Right lobe of liver (tissue), 6 donors: ENCODE results near the gene SLC35C1. TPM values are rescaled to one million over a fixed set of nuclear protein-coding genes. Genes with fewer than 3 reads are reported as not detected.
A peak's percentile ranks its signal among the peaks of the same experiment; 100 is the strongest.

Experiments
- ATAC-seq, 4 donors: fragments of 200-7000 bp; cut with Tn5 transposase; one replicate each; pipeline ENCODE4 v1.9.1; 2020; ENCODE audit warnings: mild to moderate bottlenecking in 4 of 4, moderate library complexity in 4 of 4
- DNase-seq, 3 donors: peaks; one replicate each; pipeline ENCODE4 v3.0.0-alpha.2; 2020
- H3K27ac ChIP-seq, 3 donors: fragments of 200-600 bp; one replicate each; pipeline ENCODE4 v1.8.0; 2022
- H3K27me3 ChIP-seq, 2 donors: fragments of 200-600 bp; one replicate each; pipeline ENCODE4 v1.8.0; 2022
- H3K36me3 ChIP-seq, 4 donors: fragments of 200-600 bp; sonication (generic) in 1 of 4; one replicate each; pipeline versions ENCODE4 v1.5.1 to v1.8.0; 2017 to 2022; ENCODE audit warnings: control low read depth in 1 of 4
- H3K4me1 ChIP-seq, 4 donors: fragments of 200-600 bp; sonication (generic) in 1 of 4; one replicate each; pipeline versions ENCODE4 v1.5.1 to v1.8.0; 2017 to 2022; ENCODE audit warnings: control low read depth in 1 of 4
- H3K4me3 ChIP-seq, 3 donors: fragments of 200-600 bp; one replicate each; pipeline ENCODE4 v1.8.0; 2022
- H3K9me3 ChIP-seq, 4 donors: fragments of 200-600 bp; sonication (generic) in 1 of 4; one replicate each; pipeline versions ENCODE4 v1.5.1 to v1.8.0; 2017 to 2022; ENCODE audit warnings: control low read depth in 1 of 4
- CTCF ChIP-seq, 4 donors: fragments of 200-600 bp in 3 of 4; fragments of 450-650 bp in 1 of 4; IDR thresholded peaks; one replicate each; pipeline versions ENCODE4 v1.5.1 to v1.8.0; 2016 to 2022; ENCODE audit warnings: antibody characterized with exemption in 4 of 4, mild to moderate bottlenecking in 2 of 4
- POLR2A ChIP-seq: fragments of 450-650 bp; IDR thresholded peaks from one replicate; pipeline ENCODE4 v1.6.1; 2017; ENCODE audit warnings: antibody characterized with exemption, mild to moderate bottlenecking
- WGBS: methylation state at CpG from one replicate; pipeline ENCODE4 v1.1.6; 2018; ENCODE audit warnings: low coverage, low lambda C conversion rate; ENCODE audit not compliant: insufficient coverage; ENCODE audit errors: missing lambda C conversion rate; 5-methylcytosine and 5-hydroxymethylcytosine counted together
- intact Hi-C, 2 donors: fragments of 100-400 bp; cut with DNase I; formaldehyde crosslinking; loops; one replicate each; pipeline versions ENCODE4 v1.11.2 to v1.14.1; 2022
- total RNA-seq, 6 experiments: library from RNA; depleted of rRNA in 2 of 6; stranded (reverse); fragments of >200 nt in 2 of 6; fragmentation: NEBNext Ultra II Directional in 3 of 6; extraction: Animal tissue kit (Norgen Biotek cat#: 25700) in 3 of 6; gene quantifications; one replicate each; pipeline versions ENCODE4 v1.1.0 to v1.2.4, GENCODE V29; 2016 to 2023
- donor health status: DM: no; HTN: yes; CAD: no.
- donor health status: DM: no; HTN: no; CAD: no.
- donor health status: DM: no; HTN: no; CAD: no.
- donor health status: DM: no; HTN: yes; CAD: no.
- donor health status: DM: no; HTN: yes; CAD: no.

The SLC35C1 gene
- total RNA-seq, 6 experiments from 2014 or later, result 11.6 to 134 (median 83.9) TPM

DNA sequence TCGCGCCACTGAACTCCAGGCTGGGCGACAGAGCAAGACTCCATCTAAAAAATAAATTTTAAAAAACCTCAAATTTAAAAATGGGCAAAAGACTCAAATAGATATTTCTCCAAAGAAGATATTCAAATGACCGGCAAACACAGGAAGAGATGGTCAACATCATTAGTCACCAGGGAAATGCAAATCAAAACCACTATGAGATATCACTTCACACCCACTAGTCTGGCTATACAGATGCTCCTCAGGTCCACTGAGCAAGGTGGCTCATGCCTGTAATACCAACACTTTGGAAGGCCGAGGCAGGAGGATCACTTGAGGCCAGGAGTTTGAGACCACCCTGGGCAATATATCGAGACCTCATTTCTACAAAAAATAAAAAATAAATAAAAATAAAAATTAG is 43.3 kb upstream of the SLC35C1 start:
- Histone ChIP-seq H3K4me1 (no peaks in the 10 kb centered on the region), H3K4me3 (no peak overlapping the region), H3K9me3 (no peaks in the 10 kb centered on the region), H3K27me3 (no peaks in the 10 kb centered on the region), H3K36me3 (no peaks in the 10 kb centered on the region), H3K27ac (no peak overlapping the region)
- TF ChIP-seq CTCF (IDR thresholded peaks at IDR 0.05) (no peak), POLR2A (no peak)
- no peak for ATAC-seq
- intact Hi-C loops, result no loop called here
- 89% methylated on average over 6 of the region's 6 CpGs for WGBS
- no peak for DNase-seq

- intact Hi-C loops, result no loop called here
- DNase-seq (no peak), ATAC-seq (no peak)
- Histone ChIP-seq H3K4me1 (no peaks in the 10 kb centered on the region), H3K4me3 (no peak overlapping the region), H3K9me3 (no peaks in the 10 kb centered on the region), H3K27ac (no peak overlapping the region), H3K36me3 (no peaks in the 10 kb centered on the region), H3K27me3 (no peaks in the 10 kb centered on the region)
- WGBS, result 77% methylated on average over 8 of the region's 8 CpGs
- TF ChIP-seq CTCF (IDR thresholded peaks at IDR 0.05) (no peak), POLR2A (no peak)
Measured at GRCh38 chr11:45765107-45765668, 39.8 kb upstream of the SLC35C1 start.

GRCh38 chr11:45765836-45766235 is 39.1 kb upstream of the SLC35C1 start:
- peak in 1 of 3 donors; percentile 36 for DNase-seq
- 58% methylated on average over 4 of the region's 4 CpGs for WGBS

GRCh38 chr11:45766469-45766868 is 38.5 kb upstream of the SLC35C1 start:
- no peaks in the 10 kb centered on the region for H3K36me3 ChIP-seq
- intact Hi-C loops, result no loop called here
- no peak overlapping the region for H3K4me3 ChIP-seq
- peak in 1 of 3 donors; percentile 29 for DNase-seq
- ATAC-seq, result no peak
- H3K27me3 ChIP-seq, result no peaks in the 10 kb centered on the region
- H3K9me3 ChIP-seq, result no peaks in the 10 kb centered on the region
- TF ChIP-seq POLR2A (no peak), CTCF (IDR thresholded peaks at IDR 0.05) (no peak)
- H3K4me1 ChIP-seq, result no peaks in the 10 kb centered on the region
- 72% methylated on average over 4 of the region's 7 CpGs for WGBS
- no peak overlapping the region for H3K27ac ChIP-seq

More at GRCh38 chr11:45765836-45766235, 39.1 kb upstream of the SLC35C1 start:
- no peaks in the 10 kb centered on the region for H3K9me3 ChIP-seq
- H3K36me3 ChIP-seq, result no peaks in the 10 kb centered on the region
- intact Hi-C loops, result no loop called here
- no peak overlapping the region for H3K27ac ChIP-seq
- no peaks in the 10 kb centered on the region for H3K27me3 ChIP-seq
- peak in 2 of 4 donors; percentile 20 to 25 for ATAC-seq
- H3K4me1 ChIP-seq, result no peaks in the 10 kb centered on the region
- no peak overlapping the region for H3K4me3 ChIP-seq
- TF ChIP-seq POLR2A, result no peak

DNA sequence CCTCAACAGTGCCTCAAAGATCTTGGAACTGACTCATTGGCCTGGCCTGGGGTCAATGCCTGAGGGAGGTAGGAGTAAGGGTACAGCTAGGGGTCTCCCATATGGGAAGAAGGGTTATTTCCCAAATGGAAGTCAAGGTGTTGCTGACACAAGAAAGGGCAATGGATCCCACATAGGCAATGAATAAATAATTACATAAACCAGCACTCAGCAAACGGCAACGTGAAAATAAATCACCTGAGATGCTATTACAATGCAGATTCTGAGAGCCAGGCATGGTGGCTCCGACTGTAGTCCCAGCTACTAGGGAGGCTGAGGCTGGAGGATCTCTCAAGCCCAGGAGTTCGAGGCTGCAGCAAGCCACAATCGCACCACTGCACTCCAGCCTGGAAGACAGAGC is 36.5 kb upstream of the SLC35C1 start:
- Histone ChIP-seq H3K27ac (no peak overlapping the region), H3K27me3 (no peaks in the 10 kb centered on the region), H3K9me3 (no peaks in the 10 kb centered on the region), H3K4me3 (no peak overlapping the region), H3K4me1 (peaks cover 0 to 5% (median 2%) of the 10 kb centered on the region in 4 donors), H3K36me3 (no peaks in the 10 kb centered on the region)
- ATAC-seq (no peak), DNase-seq (peak in 1 of 3 donors; percentile 20)
- TF ChIP-seq CTCF (IDR thresholded peaks at IDR 0.05), result no peak
- no peak for TF ChIP-seq POLR2A
- intact Hi-C loops, result no loop called here
- 81% methylated on average over 5 of the region's 5 CpGs for WGBS
